GM11168 (cell line): ENCODE data around the gene ODC1.

Experiments used
- in situ Hi-C: fragments of 300-500 bp; cut with MboI; formaldehyde crosslinking; loops from one replicate; pipeline ENCODE4 v1.12.0; 2022; ENCODE audit warnings: low sequenced_read_pairs; ENCODE audit not compliant: unreplicated experiment

The ODC1 gene

DNA sequence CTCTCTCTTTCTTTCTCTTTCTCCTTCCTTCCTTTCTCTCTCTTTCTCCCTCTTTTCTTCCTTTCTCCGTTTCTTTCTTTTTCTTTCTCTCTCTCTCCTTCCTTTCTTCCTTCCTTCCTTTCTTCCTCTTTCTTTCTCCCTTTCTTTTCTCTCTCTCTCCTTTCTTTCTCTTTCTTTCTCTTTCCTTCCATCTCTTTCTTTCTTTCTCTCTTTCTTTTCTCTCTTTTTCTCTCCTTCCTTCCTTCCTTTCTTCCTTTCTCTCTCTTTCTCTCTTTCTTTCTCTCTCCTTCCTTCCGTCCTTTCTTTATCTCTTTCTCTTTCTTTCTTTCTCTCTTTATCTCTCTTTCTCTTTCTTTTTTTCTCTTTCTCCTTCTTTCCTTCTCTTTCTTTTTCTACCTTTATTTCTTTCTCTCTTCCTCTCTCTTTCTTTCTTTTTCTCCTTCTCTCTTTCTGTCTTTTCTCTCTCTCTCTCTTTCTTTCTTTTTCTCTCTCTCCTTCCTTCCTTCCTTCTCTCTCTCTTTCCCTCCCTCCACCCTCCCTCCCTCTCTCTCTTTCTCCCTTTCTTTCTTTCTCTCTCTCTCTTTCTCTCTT, 32.3 kb upstream of the ODC1 start:
- in situ Hi-C loops: no loop called here

DNA sequence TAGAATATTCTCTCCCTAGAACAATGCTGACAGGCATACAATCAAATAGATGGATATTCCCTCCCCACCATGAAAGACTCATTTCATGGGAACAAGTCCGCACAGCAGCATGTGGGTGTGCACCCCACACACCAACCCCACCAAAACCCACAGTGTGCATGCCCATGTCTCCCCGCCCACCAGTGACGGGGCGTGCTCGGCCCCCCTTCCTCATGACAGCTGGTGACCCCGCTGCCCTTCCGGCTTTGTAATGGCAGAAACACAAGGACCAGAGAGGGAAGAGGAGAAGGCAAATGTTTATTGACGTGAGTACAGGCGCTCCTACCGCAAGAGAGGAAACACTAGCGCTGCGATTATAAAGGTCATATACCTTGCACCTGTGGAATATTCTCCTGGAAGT, 30.8 kb upstream of the ODC1 start:
- in situ Hi-C loops: loop anchor here (5.0 kb wide), 1 partner anchor 48 kb away; no protein-coding TSS in a partner anchor

DNA sequence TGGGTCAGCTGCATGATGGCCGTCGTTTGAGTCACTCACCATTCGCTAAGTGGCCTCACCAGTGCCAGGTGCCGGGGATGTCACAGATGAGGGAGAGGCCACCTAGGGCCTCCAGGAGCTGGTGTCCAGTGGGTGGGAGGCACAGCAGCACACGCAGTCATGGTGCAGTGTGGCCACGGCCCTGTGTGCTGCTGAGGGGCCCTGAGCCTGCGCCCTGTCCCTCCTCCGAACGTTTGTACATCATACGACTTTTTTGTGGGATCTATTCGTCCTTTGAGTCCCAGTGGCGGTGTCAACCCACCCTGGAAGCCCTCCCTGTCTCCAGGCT, 30.1 kb upstream of the ODC1 start:
- in situ Hi-C loops: loop anchor here (5.0 kb wide), 1 partner anchor 49 kb away; no protein-coding TSS in a partner anchor

DNA sequence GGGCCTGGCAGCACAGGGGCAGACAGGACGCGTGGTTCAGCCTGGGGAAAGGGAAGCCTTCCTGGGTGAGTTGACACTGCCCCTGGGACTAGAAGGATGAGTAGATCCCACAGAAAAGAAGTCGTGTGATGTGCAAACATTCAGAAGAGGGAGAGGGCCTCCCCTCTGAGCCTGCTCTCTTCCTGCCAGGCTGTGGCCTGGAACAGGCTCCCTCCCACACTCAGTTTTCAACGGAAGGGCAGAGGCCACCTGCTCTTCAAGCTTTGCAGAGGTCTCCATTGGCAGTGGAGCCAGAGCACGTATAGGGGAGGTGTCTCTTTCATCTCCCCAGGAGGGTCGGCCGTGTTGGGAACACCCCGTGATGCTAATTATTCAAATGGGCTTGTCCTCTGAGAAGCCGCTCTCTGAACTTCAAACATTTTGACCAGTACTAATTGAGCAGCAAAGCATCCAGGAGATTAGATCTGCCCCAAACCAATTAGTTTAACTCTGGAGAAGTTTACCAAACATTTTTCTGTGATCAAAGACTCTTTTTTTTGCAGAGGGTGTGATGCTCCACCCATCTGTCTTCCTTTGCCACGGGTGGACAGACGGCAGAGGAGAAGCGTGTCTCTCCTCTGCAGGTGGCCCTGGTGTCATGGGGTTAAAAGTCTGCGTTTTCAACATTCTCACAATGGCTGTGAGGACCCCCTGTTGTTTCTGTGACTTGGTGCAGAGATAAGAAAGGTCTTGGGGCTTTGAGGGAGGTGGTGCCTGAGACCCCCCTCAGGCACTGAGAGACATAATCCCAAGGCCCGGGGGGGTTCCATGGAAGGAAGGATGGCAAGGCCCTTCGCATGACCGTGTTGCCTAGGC, 29.5 kb upstream of the ODC1 start:
- in situ Hi-C loops: loop anchor here (5.0 kb wide), 1 partner anchor 50 kb away; no protein-coding TSS in a partner anchor

DNA sequence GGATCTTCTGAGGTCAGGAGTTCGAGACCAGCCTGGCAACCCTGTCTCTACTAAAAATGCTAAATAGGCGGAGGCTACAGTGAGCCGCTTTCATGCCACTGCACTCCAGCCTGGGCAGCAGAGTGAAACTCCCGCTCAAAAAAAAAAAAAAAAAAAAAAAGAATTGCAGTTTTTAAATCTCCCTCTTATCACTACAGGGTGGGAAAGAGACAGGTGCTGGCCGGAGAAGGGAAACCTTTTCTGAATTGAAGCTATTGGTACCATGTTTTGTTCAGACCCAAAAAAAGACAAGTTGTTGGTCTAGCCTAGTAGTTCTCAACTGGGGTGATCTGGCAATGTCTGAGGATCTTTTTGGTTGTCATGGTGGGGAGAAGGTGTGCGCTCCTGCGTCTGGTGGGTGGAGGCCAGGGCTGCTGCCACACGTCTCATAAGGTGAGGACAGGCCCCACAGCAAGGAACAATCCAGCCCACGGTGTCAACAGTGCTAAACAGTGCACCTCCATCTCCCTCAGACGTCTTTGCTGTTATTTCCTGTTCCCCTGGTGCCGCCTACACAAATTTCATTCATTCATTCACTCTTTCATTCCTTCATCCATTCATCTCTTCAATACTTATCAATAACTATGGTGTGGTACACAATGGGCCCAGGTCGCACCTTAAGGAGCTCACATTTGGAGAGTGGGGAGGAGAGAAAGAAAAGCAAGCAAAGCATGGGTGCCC, 28.8 kb upstream of the ODC1 start:
- in situ Hi-C loops: loop anchor here (5.0 kb wide), 1 partner anchor 50 kb away; no protein-coding TSS in a partner anchor

DNA sequence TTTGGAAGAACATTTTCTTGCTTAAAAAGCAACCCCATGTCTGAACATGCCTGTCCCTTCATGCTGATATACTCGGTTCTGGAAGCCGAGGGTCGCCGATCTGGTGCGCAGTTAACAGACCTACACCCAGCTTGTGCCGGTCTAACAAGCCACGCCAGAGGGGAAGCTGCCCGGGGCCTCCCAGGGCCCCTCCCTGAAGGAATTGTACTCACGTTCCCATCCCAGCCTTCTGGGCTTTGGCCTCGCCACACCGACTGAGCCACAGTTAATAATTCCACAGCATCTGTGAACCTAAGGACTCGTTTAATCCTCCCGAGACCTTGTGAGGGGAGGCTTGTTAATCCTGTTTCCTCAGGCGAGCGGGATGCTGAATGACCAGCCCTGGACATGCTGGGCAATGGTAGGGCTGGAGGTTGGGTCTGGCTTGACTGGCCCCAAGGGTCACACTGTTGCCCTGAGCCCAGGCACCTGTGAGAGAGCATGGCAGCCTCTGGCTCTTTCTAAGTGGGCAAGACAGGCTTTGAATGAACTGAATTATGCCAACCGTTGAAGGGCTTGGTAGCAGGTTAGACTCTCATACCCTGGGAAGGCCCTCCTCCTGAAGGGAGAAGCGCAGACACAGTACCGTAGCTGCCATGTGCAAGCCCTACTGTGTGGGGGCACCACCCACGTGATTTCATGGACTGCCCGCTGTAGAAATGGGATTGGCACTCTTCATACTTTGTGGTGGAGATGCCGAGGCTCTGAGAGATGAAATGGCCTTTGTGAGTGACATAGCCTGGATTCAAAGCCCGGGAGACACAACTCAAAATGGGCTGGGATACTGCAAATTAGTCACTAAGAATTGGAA, 27.9 kb upstream of the ODC1 start:
- in situ Hi-C loops: loop anchor here (5.0 kb wide), 1 partner anchor 51 kb away; no protein-coding TSS in a partner anchor

DNA sequence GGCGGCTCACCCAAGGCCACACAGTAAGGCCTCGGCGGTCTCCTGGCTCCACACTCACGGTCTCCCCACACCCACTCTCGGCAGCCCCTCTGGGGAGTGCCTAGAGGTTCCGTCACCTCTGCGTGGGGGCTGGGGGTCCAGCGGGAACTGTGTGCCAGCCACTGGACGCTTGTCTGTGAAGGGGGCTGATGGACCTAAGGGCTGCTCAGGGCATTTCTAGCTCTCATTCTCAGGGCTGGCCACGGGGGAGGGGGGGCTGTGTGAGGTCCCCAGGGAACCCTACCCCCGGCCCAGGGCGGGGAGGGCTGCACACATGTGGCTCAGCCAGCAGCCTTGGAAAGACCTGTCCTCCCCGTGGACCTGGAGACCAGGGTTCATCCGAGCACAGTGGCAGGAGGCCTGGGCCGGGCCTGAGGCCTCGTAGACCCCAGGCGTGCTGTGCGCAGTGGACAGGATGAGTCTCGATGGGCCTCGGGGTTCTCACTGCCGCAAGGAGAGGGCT, 27.1 kb upstream of the ODC1 start:
- in situ Hi-C loops: loop anchor here (5.0 kb wide), 1 partner anchor 52 kb away; no protein-coding TSS in a partner anchor

DNA sequence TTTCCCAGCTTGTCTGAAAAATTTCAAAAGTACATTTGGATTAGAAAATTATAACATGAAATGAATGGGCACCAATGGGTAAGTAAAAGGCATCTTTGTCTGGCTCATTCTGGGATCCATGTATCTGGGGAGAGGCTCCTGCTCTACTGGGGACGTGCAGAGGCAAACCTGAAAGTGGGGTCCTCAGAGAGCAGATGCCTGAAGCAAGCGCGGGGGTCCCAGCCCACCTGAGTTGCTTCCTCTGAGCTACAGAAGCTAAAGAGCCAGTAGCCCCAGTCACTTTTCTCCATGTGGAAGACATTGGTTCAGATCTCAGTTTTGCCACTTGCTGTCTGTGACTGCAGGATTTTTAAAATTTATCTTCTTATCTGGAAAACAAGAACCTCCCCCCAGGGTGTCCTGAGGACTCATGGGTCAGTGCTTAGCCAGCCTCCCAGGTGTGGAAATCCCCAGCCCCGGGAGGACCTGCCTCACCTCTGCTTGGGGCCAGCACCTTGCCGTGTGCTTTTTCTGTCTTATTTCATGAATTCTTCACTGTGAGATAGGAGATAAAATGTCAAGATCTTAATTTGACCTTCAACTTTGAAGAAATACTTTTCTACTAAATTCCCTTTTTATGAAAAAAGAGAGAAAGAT, 25.1 kb upstream of the ODC1 start:
- in situ Hi-C loops: no loop called here

DNA sequence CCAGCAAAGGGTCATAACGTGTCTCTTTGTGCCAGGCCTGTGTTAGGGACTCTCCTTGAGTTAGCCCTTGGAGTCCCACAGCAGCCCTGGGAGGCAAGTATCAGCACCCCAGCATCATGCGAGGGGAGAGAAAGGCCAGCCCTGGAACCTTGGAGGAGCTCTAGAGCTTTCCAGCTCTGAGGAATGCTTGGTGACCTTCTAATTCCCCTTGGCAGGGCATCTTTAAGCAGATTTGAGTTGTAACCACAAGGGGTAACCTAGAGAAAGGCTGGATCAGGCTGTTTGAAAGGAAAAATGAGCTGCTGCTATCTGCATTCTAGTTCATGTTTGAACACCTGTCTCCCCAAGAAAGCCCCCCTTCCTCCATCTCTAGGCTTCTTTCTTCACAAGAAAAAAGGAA, 23.8 kb upstream of the ODC1 start:
- in situ Hi-C loops: no loop called here

DNA sequence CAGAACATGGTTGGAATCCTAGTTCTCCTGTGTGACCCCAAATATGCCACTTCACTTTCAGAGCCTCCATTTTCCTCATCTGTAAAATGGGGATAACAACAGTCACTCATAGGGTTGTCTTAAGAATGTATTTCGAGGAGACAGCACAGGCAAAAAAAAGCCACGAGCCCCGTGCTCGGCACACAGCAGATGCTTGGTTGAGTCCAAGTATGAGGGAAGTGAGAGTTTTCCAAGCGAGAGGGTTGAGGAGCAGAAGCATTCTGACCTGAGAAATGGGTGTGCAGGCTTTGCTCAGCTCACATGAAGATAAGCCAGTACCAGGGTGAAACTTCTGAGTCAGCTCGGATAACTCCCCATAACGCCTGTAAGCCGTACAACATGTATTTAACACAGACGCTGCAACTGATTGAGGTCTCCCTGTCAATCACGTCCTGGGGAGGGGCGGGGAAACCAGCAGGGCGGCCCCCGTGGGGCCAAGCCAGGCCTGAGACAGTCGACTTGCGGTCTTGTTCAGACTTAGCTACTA, 23.0 kb upstream of the ODC1 start:
- in situ Hi-C loops: no loop called here

DNA sequence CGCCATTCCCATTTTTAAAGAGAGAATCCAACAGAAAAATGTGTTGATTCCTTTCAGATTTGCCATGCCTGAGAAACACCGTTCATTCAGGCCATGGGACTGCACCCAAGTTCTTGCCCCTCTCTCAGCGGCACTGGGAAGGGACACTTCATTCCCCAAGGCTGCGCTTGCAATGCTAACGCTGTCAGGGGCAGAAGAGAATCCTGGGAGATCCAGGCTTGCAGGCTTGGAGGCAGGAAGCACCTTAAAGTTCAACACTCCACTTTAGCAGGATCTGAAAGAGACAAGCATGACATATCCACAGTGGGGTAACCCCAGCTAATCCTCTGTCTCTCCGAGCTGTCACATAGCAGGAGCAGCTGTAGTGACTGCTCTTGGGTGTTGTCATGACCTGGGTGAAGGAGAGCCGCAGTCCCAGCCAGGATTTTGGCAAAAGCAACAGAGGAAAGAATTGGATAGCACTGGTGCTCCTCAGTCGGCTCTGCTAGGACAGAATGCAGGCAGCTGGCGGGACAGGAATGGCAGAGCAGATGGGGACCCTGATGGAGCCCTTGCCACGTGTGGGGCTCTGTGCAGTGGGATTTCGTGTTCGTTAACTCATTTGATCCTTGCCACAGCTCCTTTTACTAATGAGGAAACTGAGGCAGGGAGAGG, 22.0 kb upstream of the ODC1 start:
- in situ Hi-C loops: no loop called here

DNA sequence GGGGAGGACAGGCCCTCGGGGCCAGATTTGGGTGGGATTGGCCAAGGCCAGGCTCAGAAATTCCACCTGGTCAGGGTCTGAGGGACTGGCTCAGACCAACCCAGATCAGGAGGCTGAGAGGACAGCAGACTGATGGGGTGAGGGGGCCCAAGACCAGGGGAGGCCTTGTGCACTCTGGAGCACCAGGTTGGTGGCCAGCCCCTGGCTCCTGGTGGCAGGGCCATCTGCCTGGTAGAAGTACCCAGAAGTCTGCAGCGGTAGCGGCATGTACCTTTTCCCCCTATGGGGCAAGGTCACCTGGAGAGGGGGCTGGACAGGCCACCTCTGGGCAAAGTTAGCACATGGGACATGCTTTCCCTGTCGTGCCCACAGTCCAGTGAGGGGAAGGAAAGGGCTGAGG, 21.2 kb upstream of the ODC1 start:
- in situ Hi-C loops: no loop called here

DNA sequence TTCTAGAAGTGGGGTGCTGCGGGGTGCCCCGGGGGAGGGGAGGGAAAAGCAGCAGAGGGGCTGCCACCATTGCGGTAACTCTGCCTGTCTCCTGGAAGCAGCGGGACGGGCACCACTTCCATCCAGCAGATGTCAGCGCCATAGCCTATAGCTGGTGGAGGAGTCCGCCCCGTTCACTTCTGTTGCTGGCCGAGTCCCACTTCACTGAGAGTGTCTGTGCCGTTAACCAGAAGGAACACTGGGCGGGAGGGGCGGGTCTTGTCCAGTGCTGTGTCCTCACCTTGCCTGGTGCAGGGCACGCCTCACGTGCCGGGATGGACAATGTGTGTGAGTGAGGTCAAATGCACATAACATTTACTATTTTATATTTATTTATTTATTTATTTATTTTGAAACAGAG, 19.3 kb upstream of the ODC1 start:
- in situ Hi-C loops: no loop called here

DNA sequence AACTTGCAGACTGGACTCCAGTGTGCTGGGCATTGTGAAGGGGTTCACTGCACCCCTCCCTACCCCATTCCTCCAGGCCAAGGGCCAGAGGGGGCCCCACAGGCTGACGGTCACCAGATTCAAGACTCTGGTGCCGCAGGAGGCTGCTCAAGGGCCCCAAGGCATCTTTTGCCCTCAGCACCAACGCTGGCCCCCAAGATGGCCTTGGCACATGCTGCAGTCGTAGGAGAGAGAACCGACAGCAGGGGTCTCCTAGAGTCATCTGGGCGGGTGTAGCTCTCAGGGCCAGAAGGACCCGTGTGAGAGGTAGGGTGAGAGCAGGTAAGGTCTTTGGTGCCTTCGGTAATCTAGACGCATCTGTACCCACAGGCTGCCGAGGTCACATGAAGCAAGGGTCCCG, 18.7 kb upstream of the ODC1 start:
- in situ Hi-C loops: no loop called here

DNA sequence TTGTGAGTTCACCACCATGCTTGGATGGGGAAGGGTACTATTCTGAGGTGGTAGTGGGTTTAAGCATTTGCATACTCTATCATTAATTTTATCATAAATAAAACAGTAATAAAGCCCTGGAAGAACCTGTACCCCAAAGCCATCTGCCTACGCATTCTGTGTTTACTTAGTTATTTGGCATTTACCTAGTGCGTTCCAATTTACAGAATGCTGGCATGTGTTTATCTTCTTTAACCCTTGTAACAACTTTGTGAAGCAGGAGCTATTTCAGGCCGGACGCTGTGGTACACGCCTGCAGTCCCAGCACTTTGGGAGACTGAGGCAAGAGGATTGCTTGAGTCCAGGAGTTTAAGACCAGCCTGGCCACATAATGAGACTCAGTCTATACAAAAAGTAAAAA, 17.8 kb upstream of the ODC1 start:
- in situ Hi-C loops: no loop called here

DNA sequence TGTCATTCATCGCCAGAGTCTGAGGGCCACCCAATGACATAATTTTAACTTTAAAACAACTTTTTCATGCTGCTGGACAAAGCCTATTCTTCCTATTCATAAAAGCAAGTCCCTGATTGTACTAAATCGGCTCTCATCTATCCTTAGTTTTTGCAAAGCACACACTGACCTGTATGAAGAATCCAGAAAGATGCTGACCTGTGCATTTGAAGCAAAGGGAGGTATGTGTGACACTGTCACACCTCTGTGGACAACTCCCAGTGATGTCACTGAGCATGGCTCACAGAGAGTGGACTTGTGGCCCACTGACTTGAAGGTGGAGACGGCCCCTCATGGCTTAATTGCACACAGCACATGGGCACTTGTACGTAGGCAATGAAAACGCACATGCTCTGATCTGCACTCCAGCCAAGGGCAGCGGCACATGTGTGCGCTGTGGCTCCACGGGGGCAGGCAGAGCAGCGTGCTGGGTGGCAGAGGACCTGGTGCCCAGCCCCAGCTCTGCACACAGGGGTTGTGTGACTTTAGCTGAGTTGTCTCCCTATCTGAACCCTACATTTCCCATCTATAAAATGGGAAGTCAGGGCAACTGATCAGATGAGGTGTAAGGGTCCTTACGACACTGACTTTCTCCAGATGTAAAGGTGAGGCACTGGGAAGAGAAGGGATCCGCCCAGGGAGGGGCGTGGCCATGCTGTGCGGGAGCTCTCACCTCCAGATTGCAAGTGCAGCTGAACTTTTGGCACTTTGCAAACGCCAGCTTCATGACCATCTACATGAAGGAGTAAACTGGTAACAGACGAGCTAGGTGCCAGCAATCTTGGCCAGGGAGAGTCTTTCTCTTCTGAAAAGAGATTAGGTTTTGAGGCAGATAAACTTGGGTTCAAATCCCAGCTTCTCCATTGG, 14.3 kb upstream of the ODC1 start:
- in situ Hi-C loops: no loop called here

DNA sequence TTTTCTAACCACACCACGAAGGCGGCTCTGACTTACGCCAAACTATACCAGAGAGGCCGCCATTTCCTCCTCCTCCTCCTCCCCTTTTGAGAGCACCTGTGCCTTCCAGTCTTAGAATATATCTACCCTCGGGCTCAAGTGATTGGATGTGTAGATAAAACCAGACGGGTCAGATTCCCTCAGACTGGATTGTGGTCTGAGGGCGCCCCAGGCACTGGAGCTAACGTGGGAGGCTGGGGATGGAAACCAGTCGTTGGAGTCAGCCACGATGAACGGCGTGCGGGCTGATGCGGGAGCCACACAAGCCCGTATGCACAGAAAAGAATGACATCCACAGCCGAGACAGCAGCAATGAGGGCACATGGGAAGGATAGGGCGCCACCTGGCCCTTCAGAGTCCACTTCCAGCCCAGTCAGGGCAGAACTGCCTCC, 12.3 kb upstream of the ODC1 start:
- in situ Hi-C loops: no loop called here
